NCI-H524 treated with DMSO at 0.1 percent for 48 hours (cell line): ENCODE results near the gene HTR4.

ENCODE experiments used
- DNase-seq: peaks from one replicate; lab custom pipeline; 2025; lab: John Stamatoyannopoulos, UW

HTR4 gene

DNA sequence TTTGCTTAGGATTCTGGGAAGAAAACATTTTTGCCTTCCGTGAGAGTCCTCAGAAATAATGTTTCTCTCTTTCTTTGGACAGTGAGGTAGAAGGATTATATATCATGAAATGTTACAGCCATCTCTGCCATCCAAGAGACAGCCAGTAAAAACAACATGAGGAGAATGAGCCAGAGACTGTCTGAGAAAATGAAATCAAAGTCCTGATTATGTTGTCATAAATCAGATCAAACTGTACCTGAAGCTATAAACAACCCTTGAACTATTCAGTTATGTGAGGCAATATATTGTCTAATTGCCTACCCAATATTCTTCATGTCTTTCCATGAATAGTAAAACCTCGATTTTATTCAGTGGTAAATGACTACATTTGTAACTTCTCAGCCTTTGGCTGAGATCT, 9.2 kb upstream of the HTR4 start:
- DNase-seq, result no peak

DNA sequence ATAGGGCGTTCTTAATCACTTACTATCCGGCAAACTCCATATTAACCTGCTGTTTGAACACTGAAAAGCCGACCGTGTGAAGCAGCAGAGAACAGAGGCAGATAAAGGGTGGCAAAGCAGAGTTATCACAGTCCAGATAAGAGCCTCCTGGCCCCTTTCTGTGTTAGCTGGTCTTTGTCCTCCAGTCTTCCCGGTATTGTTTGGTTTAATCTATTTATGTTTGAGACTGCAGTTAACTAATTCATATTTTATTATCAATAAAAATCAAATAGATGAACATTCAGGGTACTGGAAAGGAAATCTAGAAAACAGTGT, 6.0 kb upstream of the HTR4 start:
- DNase-seq, result no peak

GRCh38 chr5:148659641-148660345, 5.5 kb upstream of the HTR4 start:
- DNase-seq, result no peak

DNA sequence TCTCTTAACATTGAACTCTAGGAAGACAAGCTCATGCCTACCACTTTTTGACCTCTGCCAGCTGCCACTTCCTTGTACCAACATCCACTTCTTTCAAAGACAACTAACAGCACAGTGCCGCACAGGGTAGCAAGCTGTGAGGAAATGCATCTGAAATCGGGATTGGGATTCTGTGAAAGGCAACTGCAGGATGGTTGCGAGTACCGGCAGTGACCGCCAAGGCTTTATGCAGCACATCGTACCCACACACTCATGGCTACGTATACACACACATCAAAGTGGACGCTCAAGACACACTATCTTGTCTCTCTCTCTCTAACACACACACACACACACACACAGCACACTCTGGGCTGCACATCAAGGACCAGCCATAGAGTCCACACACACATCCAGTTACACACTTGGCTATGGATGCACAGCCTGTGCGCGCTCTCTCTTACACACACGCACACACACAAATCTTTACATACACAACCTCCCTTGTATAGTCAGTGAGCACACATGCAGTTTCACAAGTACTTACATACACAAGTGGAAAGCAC, 964 bp downstream of the HTR4 start:
- DNase-seq, result no peak

DNA sequence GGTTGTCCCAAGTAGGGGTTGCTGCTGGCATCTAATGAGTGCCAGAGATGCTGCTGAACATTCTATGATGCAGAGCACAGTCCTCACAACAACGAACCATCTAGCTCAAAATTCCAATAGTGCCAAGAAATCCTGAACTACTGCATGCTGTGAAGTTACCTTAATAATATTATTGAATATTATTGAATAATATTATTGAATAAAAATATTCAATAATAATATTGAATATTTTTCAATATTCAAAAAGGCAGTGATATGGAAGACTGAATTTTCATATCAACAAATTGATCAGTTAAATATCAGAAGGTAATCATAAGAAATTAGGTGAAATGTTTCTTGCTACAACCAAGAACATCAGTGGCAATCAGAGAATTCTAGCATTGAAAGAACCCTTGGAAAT, 2.8 kb downstream of the HTR4 start:
- no peak for DNase-seq

DNA sequence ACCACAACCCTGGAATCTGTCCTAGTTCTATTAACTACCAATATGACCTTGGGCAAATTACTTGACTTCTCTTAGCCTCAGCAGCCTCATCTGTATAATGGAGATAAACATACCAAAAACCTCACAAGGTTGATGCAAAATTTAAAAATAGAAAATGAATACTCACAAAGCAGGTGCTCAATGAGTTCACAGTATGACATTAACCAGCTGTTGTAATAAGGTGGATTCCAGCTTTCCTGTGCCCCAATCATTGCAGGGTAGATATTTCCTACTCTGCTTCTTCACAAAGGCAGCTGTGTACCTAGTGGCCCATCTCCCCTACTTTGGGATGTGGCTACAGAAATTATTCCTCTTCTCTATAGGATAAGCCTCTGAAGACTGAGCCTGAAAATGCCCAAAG, 8.8 kb downstream of the HTR4 start:
- no peak for DNase-seq

- no peak for DNase-seq
Measured at GRCh38 chr5:148641735-148642134, 12.6 kb downstream of the HTR4 start.

DNA sequence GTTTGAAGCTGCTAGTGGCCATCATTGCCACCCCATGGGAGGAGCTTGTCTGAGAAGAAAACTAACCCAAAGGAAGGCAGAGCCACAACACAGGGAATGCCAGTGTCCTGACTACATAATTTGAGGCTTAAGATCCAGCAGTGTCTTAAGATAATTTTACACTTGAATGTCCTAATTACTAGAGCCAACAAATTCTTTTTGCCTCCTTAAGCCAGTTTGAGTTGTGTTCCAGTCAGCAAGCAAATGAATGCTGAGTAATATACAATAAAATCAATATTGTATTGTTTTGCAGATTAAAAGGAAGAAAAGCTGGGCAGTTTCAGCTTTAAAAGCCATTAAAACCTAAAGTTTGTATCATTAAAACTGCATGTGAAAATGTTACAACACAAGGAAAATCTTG, 13.9 kb downstream of the HTR4 start:
- no peak for DNase-seq

GRCh38 chr5:148639081-148639480, 15.2 kb downstream of the HTR4 start:
- DNase-seq, result no peak

DNA sequence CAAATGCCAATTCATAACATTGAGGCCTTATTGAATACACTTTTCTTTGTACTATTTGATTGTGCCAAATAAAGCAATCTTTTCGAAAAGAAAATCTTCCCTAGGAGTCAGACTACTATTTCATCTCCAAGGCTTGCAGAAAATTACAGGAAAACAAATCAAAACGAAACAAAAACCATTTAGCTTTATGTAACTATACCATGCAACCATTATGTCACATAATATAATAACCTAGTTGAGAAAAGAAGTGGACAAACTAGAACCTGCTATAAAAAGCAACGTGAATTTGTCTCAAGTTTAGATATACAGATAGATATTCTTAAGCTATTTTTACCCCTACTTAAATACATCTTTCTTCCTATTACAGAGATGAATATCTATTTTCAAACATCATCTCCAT, 18.0 kb downstream of the HTR4 start:
- DNase-seq, result no peak

GRCh38 chr5:148635321-148636083, 18.8 kb downstream of the HTR4 start:
- DNase-seq, result no peak

DNA sequence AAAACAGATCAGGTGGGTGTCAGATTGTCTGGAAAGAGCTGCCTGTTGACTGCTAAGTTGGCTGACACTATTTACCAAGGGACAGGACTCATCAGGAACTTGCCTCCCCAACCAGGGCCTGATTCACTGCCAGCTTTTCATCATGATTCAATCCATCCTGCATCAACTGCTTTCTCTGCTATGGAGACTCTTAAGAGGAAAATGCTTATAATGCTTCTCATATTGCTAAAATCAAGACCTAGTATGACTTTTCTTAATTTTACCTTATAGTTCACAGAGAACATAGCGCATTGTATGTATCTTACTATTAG, 21.3 kb downstream of the HTR4 start:
- DNase-seq, result no peak

GRCh38 chr5:148632255-148633066, 21.9 kb downstream of the HTR4 start:
- DNase-seq, result no peak

DNA sequence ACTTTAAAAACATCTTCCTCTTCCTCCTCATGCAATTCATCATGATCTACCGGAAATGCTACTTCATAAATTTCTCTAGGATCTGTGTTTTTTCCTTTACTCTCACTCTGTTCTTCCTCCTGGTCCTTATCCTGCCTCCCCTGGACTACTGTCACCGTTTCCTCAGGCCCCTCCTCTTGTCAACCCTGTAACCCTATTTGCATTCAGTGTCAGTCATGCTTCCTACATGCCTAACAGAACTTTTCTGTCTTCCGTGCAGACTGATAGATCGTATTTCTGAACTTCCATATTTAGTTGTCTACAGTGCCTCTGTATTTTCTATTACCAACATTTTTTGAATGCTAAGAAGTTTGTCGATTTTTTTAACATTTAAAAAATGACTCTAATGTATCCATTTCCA, 27.3 kb downstream of the HTR4 start:
- DNase-seq, result no peak

GRCh38 chr5:148626081-148626613, 28.2 kb downstream of the HTR4 start:
- no peak for DNase-seq

- no peak for DNase-seq
Measured at GRCh38 chr5:148625250-148625649, 29.1 kb downstream of the HTR4 start.

- no peak for DNase-seq
Measured at GRCh38 chr5:148623741-148624140, 30.6 kb downstream of the HTR4 start.

DNA sequence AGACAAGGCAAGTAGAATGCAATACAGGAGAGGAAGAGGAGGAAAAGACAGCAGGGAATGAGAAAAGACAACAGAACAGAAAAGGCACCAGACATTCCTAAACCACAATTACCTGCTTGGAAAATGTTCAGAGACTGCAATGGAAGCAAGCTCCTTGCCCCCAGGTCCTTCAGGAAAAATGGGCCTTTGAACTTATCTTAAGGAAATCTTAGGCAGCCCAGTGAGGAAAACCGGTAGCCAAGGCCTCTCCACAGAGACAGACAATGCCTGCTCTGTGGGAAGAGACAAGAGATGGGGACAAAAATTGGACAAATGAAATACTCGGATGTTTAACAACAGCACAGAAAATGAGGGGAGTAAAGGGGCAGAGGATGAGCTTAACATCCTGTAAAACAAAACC, 31.2 kb downstream of the HTR4 start:
- no peak for DNase-seq

- no peak for DNase-seq
Measured at GRCh38 chr5:148620696-148621095, 33.6 kb downstream of the HTR4 start.

DNA sequence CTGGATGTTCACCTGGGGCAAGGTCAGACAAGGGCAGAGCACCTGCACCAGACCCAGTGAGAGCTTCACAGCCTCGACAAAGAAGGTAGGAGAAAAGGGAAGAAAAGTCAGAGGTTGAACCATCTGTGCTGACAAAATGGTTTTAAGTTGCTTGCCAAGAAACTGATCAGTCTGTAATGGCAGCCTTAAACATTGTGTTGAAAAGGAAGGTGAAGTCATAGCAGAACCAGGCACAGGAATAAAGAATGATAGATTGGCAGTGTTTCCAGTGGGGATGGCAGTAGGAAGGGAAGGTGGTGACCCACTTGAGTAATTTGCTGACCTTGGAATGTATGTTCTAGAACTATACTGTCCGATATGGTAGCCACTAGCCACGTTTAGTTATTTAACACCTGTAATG, 34.2 kb downstream of the HTR4 start:
- no peak for DNase-seq

DNA sequence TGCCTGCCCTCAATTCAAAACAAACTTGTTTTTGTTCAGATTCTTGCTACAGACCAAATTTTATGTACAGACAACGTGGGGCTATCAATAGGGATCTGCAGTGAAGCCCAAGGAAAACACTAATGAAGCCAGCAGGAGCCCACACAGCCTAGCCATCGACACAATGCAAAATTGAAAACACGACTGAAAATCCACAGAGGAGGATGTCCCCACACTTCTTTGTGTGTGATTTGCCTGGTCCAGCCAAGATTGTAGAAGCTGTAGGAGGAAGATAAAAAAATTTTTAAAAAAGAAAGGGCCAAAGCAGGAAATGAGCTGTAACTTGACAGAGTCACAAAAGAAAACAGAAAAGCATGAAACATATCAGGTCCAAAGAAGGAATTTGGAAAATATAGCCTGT, 34.8 kb downstream of the HTR4 start:
- no peak for DNase-seq

DNA sequence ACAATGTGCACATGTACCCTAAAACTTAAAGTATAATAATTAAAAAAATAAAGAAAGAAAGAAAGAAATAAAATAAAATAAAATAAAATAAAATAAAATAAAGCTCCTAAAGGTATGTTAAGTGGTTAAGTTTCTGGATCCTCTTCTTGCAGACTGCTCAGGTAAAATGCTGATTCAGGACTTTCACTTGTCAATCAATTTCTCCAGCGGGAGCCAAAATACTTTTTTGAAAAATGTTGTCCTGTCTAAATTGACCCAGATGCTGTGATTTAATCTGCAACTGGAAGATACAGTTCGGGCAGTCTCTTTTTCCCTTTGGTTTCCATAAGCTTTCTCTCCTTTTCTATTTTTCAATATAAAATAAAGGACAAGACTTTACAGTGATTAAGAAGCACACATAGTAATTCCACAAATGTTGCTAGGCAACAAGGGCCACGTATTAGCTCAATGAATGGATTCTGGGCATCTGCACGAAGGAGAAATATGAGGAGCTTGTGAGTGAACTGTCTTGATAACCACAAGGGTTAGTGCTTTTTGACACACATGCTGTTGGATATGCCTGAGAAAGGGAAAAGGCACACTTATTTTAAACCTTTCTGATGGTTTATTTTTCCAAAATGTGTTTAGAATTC, 38.6 kb downstream of the HTR4 start:
- DNase-seq, result peak; percentile 8
